Loucy (cell line): ENCODE data around the gene STXBP2.

Source experiments
- CTCF ChIP-seq: fragments of 200-600 bp; sonication (generic); conservative IDR thresholded peaks from 2 replicates; pipeline ENCODE4 v1.5.1; 2014; ENCODE audit warnings: mild to moderate bottlenecking, antibody characterized with exemption, low read length
- EZH2phosphoT487 ChIP-seq: fragments of 200-600 bp; IDR thresholded peaks from 2 replicates; pipeline ENCODE4 v1.6.1; 2018; ENCODE audit warnings: antibody characterized with exemption, mild to moderate bottlenecking, moderate library complexity, borderline replicate concordance

GRCh38 chr19:7645656-7646425, 8.9 kb downstream of the STXBP2 start:
- TF ChIP-seq CTCF (no peak), EZH2phosphoT487 (no peak)
